Keratinocyte (primary cell): Measurements from ENCODE around the gene FILIP1. TPM values are rescaled to one million over a fixed set of nuclear protein-coding genes. Genes with fewer than 3 reads are reported as not detected.

Source experiments
- DNase-seq: peaks from one replicate; pipeline ENCODE4 v3.0.0-alpha.2; 2011; ENCODE audit warnings: low read depth, missing footprints, low spot score
- FAIRE-seq: peaks from 2 replicates; lab custom pipeline; 2011; peaks lifted over from hg19 to GRCh38; lab: Jason Lieb, UNC
- H2AFZ ChIP-seq: 2 replicates; pipeline ENCODE4 v1.6.0; 2012; ENCODE audit warnings: low read length, control low read depth, inconsistent platforms; ENCODE audit not compliant: control insufficient read depth
- H3K27ac ChIP-seq: 2 replicates; pipeline ENCODE4 v1.5.1; 2011; ENCODE audit warnings: low read length; ENCODE audit not compliant: control insufficient read depth, insufficient read depth
- H3K27me3 ChIP-seq: 3 replicates; pipeline ENCODE4 v1.6.0; 2011; ENCODE audit warnings: low read length; ENCODE audit not compliant: control insufficient read depth, insufficient read depth; ENCODE audit errors: extremely low read depth
- H3K36me3 ChIP-seq, 2 experiments: 2 replicates in 1 of 2; 3 replicates in 1 of 2; pipeline ENCODE4 v1.5.1; 2011; ENCODE audit warnings: low read length in 2 of 2, mild to moderate bottlenecking in 1 of 2; ENCODE audit not compliant: control insufficient read depth in 2 of 2, insufficient read depth in 2 of 2; ENCODE audit errors: extremely low read depth in 1 of 2
- H3K4me1 ChIP-seq: 3 replicates; pipeline ENCODE4 v1.5.1; 2011; ENCODE audit warnings: low read length; ENCODE audit not compliant: control insufficient read depth, insufficient read depth; ENCODE audit errors: extremely low read depth
- H3K4me2 ChIP-seq: 3 replicates; pipeline ENCODE4 v1.6.0; 2011; ENCODE audit warnings: low read depth, low read length; ENCODE audit not compliant: control insufficient read depth, insufficient read depth; ENCODE audit errors: extremely low read depth
- H3K4me3 ChIP-seq, 3 experiments: fragments of 200-600 bp in 1 of 3; sonication (generic) in 1 of 3; 2 replicates in 2 of 3; 3 replicates in 1 of 3; pipeline ENCODE4 v1.5.1; 2011 to 2016; ENCODE audit warnings: low read length in 3 of 3, mild to moderate bottlenecking in 3 of 3, control low read depth in 2 of 3, inconsistent platforms in 1 of 3, low read depth in 1 of 3, mixed read lengths in 1 of 3, mixed run types in 1 of 3, moderate library complexity in 1 of 3; ENCODE audit not compliant: control insufficient read depth in 2 of 3, insufficient read depth in 2 of 3; ENCODE audit errors: extremely low read depth in 1 of 3
- H3K79me2 ChIP-seq: 2 replicates; pipeline ENCODE4 v1.6.0; 2012; ENCODE audit warnings: low read length; ENCODE audit not compliant: control insufficient read depth, insufficient read depth
- H3K9ac ChIP-seq: 3 replicates; pipeline ENCODE4 v1.6.0; 2011; ENCODE audit warnings: low read length; ENCODE audit not compliant: control insufficient read depth, insufficient read depth; ENCODE audit errors: extremely low read depth
- H3K9me1 ChIP-seq: 3 replicates; pipeline ENCODE4 v1.6.0; 2011; ENCODE audit warnings: low read length; ENCODE audit not compliant: control insufficient read depth, insufficient read depth; ENCODE audit errors: extremely low read depth
- H3K9me3 ChIP-seq: 2 replicates; pipeline ENCODE4 v1.5.1; 2012; ENCODE audit warnings: low read depth, low read length; ENCODE audit not compliant: control insufficient read depth
- H4K20me1 ChIP-seq: 3 replicates; pipeline ENCODE4 v1.6.0; 2011; ENCODE audit warnings: low read length; ENCODE audit not compliant: control insufficient read depth, insufficient read depth; ENCODE audit errors: extremely low read depth
- CTCF ChIP-seq, 3 experiments: IDR thresholded peaks in 1 of 3; conservative IDR thresholded peaks in 1 of 3; optimal IDR thresholded peaks in 1 of 3; 2 replicates in 2 of 3; 3 replicates in 1 of 3; pipeline versions ENCODE3 to v1.5.1; 2011; ENCODE audit warnings: low read length in 3 of 3, mild to moderate bottlenecking in 3 of 3, moderate library complexity in 2 of 3, control low read depth in 1 of 3, inconsistent platforms in 1 of 3; ENCODE audit not compliant: insufficient read depth in 2 of 3; ENCODE audit errors: extremely low read depth in 1 of 3
- EZH2 ChIP-seq: IDR thresholded peaks from one replicate; pipeline ENCODE4 v1.6.1; 2012; ENCODE audit warnings: inconsistent platforms, mild to moderate bottlenecking, low read length, moderate library complexity
- dilution Hi-C: fragments of 300-500 bp; cut with MboI; formaldehyde crosslinking; loops from one replicate; pipeline ENCODE4 v1.7.0; 2020; ENCODE audit warnings: low sequenced_read_pairs; ENCODE audit not compliant: extremely low pct_ligation_motif_present
- polyA plus RNA-seq, 5 experiments: library from polyadenylated mRNA; depleted of rRNA in 3 of 5; stranded (reverse) in 3 of 5; stranded (forward) in 1 of 5; unstranded in 1 of 5; fragments of >200 nt; gene quantifications; 1 replicate in 1 of 5; 2 replicates in 3 of 5; 3 replicates in 1 of 5; pipeline versions ENCODE4 v1.2.1 to v1.2.3, GENCODE V29; 2011 to 2012; ENCODE audit warnings: missing spikeins in 2 of 5, low read depth in 1 of 5, low replicate concordance in 1 of 5

The FILIP1 gene
- polyA plus RNA-seq, 1 donor (not counting 4 experiments of a cell fraction or from before 2014, with no cell fraction given): 0.01 TPM

- Histone ChIP-seq H2AFZ (no peak overlapping the region), H4K20me1 (no peaks in the 10 kb centered on the region), H3K36me3 (no peaks in the 10 kb centered on the region), H3K79me2 (no peaks in the 10 kb centered on the region), H3K4me3 (no peak overlapping the region), H3K27ac (no peak overlapping the region), H3K9me3 (no peaks in the 10 kb centered on the region), H3K4me2 (no peak overlapping the region), H3K9ac (no peak overlapping the region), H3K9me1 (no peaks in the 10 kb centered on the region), H3K27me3 (peaks cover 5% of the 10 kb centered on the region), H3K4me1 (no peaks in the 10 kb centered on the region)
- TF ChIP-seq EZH2: no peak
- TF ChIP-seq CTCF (optimal IDR thresholded peaks at IDR 0.05 in 1 of 3, IDR thresholded peaks at IDR 0.05 in 1 of 3, conservative IDR thresholded peaks at IDR 0.05 in 1 of 3; ENCODE audit: extremely low read depth in 1 of 3, insufficient read depth in 2 of 3, low read length in 3 of 3): no peak
- DNase-seq: no peak
- FAIRE-seq: no peak
- dilution Hi-C loops: no loop called here
These were observed 174.7 kb downstream of the FILIP1 start for GRCh38 chr6:75318900-75319299.

GRCh38 chr6:75317503-75318206 lies 175.9 kb downstream of the FILIP1 start:
- no peaks in the 10 kb centered on the region for H3K4me1 ChIP-seq
- dilution Hi-C loops: no loop called here

More at GRCh38 chr6:75317503-75318206, 175.9 kb downstream of the FILIP1 start:
- no peaks in the 10 kb centered on the region for H3K9me1 ChIP-seq
- no peaks in the 10 kb centered on the region for H3K36me3 ChIP-seq
- H3K4me3 ChIP-seq: no peak overlapping the region
- FAIRE-seq (no peak), DNase-seq (no peak)
- no peaks in the 10 kb centered on the region for H3K79me2 ChIP-seq
- peaks cover 9% of the 10 kb centered on the region for H3K27me3 ChIP-seq
- H2AFZ ChIP-seq: no peak overlapping the region
- H3K9me3 ChIP-seq: no peaks in the 10 kb centered on the region
- no peaks in the 10 kb centered on the region for H4K20me1 ChIP-seq
- H3K27ac ChIP-seq: no peak overlapping the region
- no peak overlapping the region for H3K9ac ChIP-seq
- TF ChIP-seq CTCF (optimal IDR thresholded peaks at IDR 0.05 in 1 of 3, IDR thresholded peaks at IDR 0.05 in 1 of 3, conservative IDR thresholded peaks at IDR 0.05 in 1 of 3; ENCODE audit: extremely low read depth in 1 of 3, insufficient read depth in 2 of 3, low read length in 3 of 3): no peak
- no peak for TF ChIP-seq EZH2
- H3K4me2 ChIP-seq: no peak overlapping the region
